GM19328 (cell line): ENCODE measurements around the gene DIP2A.
"Not testable (repeated sequence)": the region's sequence is repeated elsewhere in the genome, so short reads cannot be mapped to it uniquely, and the experiment has no call there.

Experiments used
- ATAC-seq: cut with Tn5 transposase; IDR thresholded peaks from one replicate; pipeline ENCODE4 v1.9.1; 2021; ENCODE audit warnings: mild to moderate bottlenecking, moderate library complexity; ENCODE audit not compliant: unreplicated experiment

The DIP2A gene

DNA sequence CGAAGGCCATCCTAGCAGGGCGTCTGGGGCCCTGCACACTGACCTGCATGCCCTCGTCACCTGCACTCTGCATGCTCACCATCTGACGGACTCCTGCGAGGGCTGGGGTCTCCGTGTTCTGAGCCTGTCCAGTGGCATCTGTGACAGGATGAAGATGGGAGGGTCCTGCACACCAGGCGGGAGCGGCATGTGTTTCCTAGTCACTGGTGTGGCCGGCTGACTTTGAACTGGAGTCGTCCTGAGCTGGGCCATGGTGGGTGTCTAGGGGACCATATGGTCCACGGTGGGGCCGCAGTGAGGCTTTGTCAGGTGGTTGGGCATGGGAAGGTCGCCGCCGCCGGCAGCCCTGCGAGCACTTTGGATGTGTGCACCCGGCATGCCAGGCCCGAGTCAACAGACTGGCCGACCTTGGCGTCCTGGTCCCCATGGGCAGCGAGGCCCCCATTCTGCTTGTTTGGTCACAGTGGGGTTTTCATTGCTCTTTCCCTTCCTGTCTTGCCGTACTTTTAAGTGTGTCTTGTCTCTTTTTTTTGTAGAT, 16.7 kb upstream of the DIP2A start:
- ATAC-seq = no peak

DNA sequence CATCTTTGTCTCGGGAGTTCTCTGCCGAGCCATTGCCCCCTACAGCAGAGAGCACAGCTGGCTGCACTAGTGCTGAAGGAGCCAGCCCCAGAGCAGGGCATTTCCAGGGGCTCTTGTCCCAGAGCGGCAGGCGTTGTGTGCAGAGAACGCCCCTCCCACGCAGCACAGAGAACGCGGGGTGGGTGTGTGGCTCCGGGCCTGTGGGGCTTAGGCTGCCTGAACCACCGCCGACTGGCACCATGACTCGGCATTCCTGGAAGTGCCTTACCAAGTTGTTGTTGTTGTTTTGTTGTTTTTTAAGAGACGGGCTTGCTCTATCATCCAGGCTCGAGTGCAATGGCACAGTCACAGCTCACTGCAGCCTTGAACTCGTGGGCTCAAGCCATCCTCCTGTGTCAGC, 15.8 kb upstream of the DIP2A start:
- ATAC-seq = no peak

DNA sequence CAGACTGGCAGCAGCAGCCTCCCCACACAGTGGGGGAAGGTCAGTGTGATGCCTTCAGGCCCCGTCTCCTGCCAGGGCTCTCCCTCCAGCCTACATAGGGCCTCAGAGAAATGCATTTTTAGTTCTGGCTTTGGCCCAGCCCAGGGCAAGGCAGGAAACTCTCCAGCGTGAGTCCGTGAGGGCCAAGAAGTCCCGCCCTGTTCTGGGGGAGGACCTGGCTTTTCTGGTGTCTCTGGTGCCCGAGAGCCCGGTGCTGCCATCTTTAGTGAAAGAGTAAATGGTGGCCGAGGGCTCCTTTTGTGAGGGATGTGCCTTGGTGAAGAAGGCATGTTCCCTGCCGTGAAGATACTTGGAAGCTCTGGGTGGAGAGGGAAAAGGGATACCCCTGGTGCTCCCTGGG, 14.8 kb upstream of the DIP2A start:
- no peak for ATAC-seq

DNA sequence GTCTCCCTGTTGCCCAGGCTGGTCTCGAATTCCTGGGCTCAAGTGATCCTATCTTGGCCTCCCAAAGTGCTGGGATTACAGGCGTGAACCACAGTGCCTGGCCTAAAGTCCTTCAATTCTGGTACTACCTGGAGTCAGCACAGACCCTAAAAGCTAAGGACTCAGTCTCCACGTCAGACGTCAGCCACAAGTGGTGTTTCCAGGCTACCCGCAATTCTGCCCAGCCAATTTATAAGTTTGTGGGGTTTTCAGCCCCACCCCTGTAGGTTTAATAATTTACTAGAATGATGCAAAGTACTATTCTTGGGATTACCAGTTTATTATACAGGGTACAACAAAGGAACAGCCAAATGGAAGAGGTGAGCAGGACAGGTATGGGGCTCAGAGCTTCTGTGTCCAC, 10.6 kb upstream of the DIP2A start:
- no peak for ATAC-seq

DNA sequence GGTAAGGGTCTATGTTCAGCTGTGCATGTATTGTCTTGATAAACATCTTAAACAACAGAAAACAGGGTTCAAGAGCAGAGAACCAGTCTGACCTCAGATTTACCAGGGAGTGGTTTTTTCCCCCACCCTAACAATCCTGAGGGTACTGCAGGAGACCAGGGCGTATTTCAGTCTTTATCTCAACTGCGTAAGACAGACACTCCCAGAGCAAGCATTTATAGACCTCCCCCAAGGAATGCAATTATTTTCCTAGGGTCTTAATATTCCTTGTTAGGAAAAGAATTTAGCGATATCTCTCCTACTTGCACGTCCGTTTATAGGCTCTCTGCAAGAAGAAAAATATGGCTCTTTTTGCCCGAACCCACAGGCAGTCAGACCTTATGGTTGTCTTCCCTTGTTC, 9.8 kb upstream of the DIP2A start:
- not testable (repeated sequence) for ATAC-seq

DNA sequence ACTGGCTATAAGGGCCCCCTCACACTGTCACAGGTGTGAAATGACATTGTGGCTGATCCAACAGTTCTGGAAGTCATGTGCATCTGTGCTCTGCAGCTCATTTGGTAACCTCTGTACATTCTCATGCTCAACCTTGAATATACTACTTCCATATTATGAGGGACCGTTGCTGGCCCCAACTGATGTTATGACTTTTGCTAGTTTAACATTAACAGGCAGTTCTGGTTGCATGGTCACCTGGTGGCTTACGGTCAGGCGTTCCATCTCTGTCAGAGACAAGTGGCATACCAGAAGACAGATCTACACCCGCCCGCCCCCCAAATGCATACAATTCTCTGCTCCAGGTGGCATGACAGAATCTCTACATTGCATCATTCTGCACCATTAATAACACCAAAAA, 6.0 kb upstream of the DIP2A start:
- no peak for ATAC-seq

DNA sequence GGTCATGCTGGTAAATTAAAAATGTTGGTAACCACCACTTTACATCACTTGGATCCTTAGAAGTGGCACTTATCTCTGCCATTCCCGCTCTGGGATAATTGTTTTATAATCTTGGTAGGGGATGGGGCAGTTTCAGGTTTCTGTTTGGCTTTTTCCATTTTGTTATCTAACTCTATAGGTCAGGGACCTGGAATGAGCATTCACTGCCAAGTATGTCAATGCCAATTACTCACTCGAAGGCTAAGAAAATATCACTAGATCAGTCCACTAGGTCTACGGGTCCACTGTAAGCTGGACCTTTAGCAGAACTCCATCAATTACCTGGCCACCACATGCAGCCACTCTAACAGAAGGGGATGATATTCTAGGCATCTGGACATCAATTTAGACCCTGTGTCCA, 4.5 kb upstream of the DIP2A start:
- ATAC-seq = no peak

DNA sequence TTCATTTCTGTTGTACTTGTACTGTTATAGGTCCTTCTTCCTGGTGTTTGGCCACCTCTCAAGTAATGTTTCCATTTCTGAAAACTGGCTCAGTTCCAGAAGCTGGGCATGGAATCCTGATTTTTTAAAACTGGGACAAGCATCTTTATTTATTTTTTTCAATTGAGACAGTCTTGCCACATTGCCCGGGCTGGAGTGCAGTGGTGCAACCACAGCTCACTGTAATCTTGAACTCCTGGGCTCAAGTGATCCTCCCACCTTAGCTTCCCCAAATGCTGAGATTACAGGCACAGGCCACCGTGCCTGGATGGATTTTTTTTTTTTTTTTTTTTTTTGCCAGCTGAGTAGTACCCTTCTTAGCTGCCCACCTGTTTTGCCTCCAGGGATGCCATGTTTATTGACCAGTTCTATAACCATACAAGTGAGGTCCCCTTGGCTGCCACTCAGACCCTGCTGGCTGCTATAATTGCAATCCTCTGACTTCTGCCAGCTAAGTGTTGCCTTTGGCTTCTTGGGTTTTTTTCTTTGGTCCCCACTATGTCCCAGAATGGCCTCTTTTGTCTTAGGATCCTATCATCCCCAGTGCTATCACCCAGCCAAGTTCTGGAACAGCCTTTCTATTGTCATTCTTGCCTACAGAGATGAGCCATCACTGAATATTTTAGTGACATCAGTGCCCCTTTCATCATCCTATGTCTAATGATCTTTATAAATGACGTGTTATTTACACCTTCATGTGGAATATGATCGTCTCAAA, 3.9 kb upstream of the DIP2A start:
- ATAC-seq = no peak

DNA sequence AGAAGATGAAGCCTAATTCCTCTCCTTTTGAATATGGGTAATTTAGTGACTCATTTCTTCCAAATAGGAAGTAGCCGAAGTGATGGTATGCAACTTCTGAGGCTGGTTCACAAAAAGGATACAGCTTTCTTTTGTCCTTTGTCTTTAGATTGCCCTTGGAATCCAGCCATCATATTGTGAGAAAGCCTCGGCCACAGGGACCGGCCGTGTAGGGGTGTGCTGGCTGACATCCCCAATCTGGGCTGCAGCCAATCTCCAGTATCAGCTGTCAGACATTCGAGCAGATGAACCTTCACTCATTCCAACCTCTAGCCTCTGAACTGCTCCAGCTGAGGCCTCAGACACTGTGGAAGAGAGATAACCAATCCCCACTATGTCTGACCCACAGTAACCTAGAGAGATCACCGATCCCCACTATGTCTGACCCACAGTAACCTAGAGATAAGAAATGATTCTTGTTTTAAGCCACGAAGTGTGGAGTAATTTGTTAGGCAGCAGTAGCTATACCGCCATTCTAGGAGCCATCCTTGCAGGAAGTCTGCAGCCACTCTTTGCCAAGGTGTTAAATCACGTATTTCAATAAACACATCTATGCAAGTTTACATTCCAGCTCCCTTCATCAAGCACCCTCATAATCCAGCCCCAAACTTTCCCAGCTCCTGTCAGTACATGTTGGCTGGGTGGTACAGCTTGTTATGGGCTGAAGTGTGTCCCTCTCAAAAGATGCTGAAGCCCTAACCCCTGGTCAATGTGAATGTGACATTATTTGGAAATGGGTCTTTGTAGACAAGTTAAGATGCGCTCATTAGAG, 2.9 kb upstream of the DIP2A start:
- ATAC-seq = no peak

DNA sequence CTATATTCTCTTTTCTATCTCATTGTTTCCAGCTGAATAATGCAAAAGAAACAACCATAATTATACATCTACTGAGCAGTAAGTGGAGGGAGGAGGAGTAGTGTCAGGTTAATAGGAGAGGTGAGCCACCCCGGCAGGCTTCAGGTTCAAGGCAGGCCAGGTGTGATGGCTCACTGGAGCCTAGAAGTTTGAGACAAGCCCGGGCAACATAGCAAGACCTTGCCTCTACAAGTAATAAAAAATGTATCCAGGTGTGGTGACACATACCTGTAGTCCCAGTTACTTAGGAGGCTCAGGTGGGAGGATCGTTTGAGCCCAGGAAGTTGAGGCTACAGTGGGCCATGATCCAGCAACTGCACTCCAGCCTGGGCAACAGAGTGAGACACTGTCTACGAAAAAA, 1.9 kb upstream of the DIP2A start:
- ATAC-seq = no peak

DNA sequence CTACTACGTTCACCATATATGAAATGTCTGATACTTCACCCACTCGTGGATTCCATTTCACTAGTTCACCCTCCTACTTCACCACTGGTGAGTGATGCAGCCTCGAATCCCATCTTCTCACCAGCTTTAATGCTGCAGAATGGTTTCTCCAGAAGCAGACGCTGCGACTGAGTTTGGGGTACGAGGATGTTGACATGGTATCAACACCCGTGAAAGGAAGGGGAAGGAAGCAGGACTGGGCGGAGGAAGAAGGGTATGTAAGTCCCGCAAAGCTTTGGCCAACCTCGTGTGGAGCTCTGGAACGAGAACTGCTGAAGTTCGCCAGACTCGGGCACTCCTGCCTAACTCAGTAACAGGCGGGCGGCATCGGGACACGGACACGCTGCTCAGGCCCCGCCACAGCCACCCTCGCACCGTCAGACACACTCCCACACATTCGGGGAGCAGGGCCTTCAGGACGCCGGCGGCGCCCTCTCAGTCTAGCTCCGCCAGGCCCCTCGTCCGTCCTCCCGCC, 833 bp upstream of the DIP2A start:
- peak; percentile 25 for ATAC-seq

DNA sequence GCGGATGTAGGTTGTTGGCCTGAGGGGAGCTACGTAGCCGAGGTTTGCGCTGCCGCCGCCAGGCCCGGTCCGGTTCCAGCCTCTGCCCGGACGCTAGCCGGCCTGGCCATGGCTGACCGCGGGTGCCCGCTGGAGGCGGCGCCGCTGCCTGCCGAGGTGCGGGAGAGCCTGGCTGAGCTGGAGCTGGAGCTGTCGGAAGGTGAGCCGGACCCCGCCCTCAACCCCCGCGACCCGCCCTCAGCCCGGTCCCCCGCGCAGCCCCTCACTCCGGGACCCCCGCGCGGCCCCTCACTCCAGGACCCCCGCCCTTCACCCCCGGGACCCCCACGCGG, 299 bp downstream of the DIP2A start:
- ATAC-seq = no peak

DNA sequence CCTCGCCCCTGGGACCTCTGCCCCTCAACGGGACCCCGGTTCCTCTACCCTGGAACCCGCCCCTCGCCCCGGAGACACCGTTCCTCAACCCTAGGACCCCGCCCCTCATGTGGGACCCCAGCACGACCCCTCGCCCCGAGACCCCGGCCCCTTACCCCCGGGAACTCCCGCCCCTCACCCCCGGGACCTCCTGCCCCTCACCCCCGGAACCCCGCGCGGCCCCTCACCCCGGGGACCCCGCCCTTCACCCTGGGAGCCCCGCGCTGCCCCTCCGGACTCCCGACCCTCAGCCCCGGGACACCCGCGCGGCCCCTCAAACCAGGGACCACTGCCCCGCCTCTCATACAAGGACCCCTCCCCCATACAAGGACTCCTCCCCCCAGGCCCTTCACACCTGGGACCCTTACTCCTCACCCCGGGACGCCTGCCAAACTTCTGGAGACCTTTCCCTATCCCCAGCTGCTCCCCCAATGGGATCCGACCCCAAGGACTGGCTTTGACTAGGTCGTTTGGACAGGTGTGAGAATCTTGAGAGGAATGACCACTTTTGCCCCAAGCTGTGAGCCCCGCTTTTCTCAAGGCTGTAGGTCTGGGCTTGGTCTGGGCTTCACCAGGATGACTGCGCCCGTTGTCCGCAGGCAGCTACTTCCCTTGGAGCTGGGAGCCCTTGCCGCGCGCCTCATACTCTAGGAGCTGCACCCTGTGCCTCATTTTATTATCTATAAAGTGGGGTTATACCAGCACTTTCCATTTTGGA, 843 bp downstream of the DIP2A start:
- ATAC-seq = no peak

DNA sequence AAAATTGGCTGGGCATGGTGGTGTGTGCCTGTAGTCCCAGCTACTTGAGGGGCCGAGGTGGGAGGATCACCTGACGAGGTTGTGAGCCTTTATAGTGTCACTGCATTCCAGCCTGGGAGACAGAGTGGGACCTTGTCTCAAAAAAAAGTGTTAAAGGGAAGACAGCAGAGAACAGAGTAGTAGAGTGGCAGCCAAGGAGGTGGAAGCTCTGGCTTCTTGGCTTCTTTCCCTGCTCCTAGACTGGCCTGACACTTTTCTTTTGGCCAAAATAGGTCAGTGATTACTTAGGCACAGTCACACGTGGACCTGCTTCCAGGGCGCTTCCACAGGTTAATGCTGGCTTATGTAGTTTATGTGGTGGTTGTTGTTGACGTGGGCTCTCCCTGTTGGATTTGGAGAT, 3.2 kb downstream of the DIP2A start:
- ATAC-seq = no peak

DNA sequence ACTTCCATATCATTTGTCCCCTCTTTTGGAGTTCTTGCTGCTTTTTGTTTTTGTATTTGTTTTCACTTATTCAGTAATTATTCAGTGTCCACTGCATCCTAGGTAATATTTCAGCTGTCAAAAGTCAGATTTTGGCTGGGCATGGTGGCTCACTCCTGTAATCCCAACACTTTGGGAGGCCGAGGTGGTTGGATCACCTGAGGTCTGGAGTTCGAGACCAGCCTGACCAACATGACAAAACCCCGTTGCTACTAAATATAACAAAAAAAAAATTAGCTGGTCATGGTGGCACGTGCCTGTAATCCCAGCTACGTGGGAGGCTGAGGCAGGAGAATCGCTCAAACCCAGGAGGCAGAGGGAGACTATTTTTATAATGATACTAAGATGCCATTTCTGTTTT, 6.5 kb downstream of the DIP2A start:
- ATAC-seq = not testable (repeated sequence)

DNA sequence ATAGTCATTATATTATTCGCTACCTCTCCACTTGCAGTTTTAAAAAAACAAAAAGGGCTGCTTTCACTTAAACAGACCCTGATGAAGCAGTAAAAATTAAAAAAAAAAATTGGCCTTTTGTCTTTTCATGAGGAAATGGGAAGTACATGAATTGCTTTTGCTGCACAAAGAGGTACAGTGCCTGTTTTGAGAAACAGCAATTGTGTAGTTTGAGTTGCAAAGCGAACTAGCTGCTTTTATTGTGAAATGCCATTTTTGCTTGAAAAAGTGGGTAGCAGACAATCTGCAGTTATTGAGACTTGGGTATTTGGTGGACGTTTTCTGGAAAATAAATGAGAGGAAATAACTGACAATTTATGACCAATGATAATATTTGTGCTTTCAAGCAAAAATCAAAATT, 7.0 kb downstream of the DIP2A start:
- no peak for ATAC-seq

DNA sequence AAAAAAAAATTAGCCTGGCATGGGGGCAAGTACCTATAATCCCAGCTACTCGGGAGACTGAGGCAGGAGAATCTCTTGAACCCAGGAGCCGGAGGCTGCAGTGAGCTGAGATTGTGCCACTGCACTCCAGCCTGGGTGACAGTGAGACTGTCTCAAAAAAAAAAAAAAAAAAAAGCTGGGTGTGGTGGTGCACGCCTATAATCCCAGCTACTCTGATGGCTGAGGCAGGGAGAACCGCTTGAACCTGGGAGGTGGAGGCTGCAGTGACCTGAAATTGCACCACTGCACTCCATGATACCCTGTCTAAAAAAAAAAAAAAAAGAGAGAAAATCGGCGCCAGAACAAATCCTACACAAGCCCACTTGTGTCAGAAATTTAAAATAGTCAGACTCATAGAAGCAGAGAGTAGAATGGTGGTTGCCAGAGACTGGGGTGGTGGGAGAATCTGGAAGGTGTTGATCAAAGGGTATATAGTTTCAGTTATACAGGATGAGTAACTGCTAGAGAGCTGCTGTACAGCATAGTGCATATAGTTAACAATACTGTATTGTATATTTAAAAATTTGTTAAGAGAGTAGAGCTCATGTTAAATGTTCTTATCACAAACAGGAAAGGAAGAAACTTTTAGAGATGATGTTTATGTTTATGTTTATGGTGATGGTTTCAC, 9.6 kb downstream of the DIP2A start:
- ATAC-seq = no peak

DNA sequence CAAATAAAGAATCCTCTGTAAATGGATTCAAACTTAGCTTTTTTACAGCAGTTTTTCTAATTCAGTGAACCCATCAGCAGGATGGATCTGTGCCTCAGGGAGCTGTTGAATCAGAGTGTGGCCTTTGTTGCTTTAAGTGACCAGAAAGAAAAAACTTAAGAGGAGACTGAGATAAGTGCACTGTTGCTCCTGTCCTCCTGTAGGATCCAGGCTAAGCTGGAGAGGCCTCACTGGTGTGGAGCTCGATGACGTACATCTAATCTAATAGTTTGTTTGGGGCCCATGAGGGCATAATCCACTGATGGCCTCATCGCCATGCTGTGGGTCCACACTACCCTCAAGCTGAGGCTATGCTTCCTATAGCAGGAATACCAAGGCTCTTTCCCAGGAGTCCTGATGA, 10.6 kb downstream of the DIP2A start:
- ATAC-seq = no peak

DNA sequence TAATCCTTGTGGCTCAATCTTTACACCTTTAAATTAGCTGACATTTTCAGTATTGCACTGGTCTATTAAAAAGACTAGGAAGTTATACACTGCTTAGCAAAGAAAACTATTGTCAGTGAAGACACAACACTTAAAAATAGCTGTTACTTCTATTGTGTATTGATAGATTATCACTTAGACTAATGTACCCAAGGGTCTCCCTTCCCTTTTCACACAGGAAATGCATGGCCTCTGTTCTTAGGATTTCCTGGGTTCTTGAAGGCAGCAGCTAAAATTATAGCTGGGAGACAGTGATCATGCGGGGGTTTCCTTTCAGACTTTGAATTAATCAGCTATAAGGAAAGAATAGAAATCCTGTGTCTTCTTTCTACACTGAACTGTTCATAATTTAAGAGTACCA, 12.8 kb downstream of the DIP2A start:
- no peak for ATAC-seq

DNA sequence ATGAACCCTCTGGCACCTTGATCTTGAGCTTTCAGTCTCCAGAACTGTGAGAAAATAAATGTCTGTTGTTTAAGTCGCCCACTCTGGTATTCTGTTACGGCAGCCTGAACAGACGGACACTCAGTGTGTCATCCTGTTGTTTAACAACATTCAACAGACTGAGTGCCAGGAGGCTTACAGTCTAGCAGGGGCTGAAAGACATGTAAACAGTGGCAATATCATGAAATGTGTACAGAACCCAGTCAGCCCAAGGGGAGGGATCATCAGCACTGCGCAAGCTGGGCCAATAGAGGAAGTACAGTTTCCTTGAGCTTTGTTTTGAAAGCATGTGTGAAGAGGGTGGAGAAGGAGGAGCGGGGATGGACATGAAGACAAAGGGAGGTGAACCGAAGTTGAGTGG, 13.6 kb downstream of the DIP2A start:
- no peak for ATAC-seq

DNA sequence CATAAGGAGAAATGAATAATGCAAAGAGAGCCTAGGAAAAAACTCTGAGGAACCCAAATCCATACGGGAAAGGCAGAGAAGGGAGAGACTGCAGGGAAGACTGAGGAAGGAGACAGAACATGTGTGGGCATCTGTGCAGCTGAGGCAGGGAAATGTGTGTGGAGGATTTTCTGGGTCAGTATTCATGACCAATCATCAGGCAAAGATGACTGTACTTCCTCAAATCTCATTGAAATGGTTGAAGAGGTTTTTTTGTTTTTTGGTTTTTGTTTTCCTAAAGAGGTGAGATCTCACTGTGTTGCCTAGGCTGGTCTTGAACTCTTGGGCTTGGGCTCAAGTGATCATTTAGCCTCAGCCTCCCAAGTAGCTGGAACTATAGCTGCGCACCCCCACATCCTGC, 15.7 kb downstream of the DIP2A start:
- ATAC-seq = no peak
